Measurements from ENCODE around the gene PFDN5.

DNA sequence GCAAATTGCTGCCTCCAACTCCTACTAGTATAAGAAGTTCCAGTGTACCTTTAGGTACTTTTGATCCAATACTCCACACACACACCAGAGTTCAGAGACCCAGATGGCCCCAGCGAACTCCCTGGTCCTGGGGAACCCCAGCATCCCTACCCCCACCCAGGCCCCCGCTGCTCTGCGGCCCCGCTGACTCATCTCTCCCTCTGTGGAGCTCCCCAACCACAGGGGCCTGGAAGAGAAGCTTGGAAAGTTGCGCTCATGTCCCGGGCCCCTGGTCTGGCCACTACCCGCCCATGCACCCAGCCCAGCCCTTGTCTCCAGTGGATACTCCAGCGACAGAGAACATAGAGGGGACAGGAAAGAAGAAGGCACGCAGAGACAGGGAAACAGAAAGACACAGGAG, 45.1 kb downstream of the PFDN5 start:
- TF ChIP-seq CTCF (IDR thresholded peaks at IDR 0.05; ENCODE audit: low read depth, low read length, missing input control) (no peak), NR2F2 (IDR thresholded peaks at IDR 0.05) (no peak), MAX (IDR thresholded peaks at IDR 0.05) (no peak), YY1 (IDR thresholded peaks at IDR 0.05) (no peak), RXRA (IDR thresholded peaks at IDR 0.05) (no peak), HNF4G (IDR thresholded peaks at IDR 0.05) (no peak)
- TF ChIP-seq, protein P1, sequence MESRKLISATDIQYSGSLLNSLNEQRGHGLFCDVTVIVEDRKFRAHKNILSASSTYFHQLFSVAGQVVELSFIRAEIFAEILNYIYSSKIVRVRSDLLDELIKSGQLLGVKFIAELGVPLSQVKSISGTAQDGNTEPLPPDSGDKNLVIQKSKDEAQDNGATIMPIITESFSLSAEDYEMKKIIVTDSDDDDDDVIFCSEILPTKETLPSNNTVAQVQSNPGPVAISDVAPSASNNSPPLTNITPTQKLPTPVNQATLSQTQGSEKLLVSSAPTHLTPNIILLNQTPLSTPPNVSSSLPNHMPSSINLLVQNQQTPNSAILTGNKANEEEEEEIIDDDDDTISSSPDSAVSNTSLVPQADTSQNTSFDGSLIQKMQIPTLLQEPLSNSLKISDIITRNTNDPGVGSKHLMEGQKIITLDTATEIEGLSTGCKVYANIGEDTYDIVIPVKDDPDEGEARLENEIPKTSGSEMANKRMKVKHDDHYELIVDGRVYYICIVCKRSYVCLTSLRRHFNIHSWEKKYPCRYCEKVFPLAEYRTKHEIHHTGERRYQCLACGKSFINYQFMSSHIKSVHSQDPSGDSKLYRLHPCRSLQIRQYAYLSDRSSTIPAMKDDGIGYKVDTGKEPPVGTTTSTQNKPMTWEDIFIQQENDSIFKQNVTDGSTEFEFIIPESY (IDR thresholded peaks at IDR 0.05) = no peak

Measured in liver (tissue), 3 donors.